ENCODE measurements around the gene MFAP4.

The MFAP4 gene

DNA sequence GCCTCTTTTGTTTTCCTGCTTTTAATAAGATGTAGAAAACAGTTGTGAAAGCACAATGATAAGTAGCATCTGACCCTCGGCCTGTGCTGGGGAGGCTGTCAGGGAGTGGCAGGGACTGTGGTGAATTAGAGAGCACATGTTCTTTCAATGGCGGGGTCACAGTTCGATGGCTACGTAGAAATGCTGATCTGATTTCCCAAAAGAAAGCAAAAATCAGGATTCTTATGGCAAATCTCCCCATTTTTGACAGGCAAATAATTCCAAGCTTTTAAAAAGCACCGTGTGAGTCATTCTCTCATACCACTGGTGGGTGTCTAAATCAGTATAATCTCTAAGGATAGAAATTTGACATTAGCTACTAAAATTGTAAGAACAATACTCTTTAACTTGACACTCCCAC, 12.9 kb downstream of the MFAP4 start:
- H3K27ac ChIP-seq: no peak overlapping the region
- TF ChIP-seq, protein P1, sequence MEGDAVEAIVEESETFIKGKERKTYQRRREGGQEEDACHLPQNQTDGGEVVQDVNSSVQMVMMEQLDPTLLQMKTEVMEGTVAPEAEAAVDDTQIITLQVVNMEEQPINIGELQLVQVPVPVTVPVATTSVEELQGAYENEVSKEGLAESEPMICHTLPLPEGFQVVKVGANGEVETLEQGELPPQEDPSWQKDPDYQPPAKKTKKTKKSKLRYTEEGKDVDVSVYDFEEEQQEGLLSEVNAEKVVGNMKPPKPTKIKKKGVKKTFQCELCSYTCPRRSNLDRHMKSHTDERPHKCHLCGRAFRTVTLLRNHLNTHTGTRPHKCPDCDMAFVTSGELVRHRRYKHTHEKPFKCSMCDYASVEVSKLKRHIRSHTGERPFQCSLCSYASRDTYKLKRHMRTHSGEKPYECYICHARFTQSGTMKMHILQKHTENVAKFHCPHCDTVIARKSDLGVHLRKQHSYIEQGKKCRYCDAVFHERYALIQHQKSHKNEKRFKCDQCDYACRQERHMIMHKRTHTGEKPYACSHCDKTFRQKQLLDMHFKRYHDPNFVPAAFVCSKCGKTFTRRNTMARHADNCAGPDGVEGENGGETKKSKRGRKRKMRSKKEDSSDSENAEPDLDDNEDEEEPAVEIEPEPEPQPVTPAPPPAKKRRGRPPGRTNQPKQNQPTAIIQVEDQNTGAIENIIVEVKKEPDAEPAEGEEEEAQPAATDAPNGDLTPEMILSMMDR (conservative IDR thresholded peaks at IDR 0.05; ENCODE audit: low read depth): no peak
- ChIA-PET POLR2A (ENCODE audit: low non-redundant PET) (no interaction called here), CTCF (interaction anchor here (0.6 kb wide), 1 partner anchor 9 kb away, joined by 3 read pairs; no protein-coding TSS in a partner anchor)
- no peak for DNase-seq (ENCODE audit: low spot score)

DNA sequence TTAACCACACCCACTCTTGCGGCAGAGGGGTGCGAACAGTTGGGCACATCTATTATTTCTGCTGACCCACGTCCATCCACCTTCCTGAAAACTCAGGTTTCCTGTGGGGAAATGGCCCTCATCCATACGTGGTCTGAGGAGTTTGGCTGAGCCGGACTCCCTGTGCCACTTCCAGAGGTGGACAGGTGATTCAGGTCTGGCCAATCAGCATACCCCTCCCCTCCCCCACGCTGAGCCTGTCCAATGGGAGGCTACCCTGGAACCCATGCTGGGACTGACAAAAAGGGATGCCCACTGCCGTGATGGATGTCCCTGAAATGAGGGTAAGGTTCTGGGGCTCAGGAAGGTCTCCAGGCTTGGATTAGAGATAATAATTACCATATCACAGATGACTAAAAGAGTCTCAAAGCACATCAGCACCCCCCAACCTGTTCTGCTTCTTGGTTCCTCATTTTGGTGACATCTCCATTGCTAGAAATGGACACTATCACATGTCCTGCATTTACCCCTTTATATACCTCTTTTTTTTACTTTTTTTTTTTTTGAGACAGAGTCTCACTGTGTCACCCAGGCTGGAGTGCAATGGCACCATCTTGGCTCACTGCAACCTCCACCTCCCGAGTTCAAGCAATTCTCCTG, 14.0 kb downstream of the MFAP4 start:
- DNase-seq (ENCODE audit: low spot score): no peak
- ChIA-PET CTCF (no interaction called here), POLR2A (ENCODE audit: low non-redundant PET) (no interaction called here)
- no peak overlapping the region for H3K27ac ChIP-seq
- TF ChIP-seq, protein P1 (conservative IDR thresholded peaks at IDR 0.05; ENCODE audit: low read depth): no peak

DNA sequence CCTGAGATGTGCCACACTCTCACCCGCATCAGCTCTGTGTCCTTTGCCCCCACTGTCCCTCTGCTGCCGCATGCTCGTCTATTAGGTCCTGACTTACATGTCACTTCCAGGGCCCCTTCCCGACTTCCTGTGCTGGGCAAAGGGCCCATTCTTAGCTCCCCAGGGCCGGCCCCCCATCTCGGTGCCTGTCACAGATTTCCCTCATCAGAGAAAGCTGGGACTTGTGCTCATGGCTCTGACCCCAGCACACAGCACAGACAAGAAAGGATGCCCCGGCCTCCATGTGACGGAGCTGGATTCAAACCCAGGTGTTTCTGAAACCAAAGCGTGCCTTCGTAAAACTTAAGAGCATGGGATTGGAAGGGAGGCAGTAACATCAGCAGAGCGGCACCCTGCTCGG, 14.6 kb downstream of the MFAP4 start:
- no peak for DNase-seq (ENCODE audit: low spot score)
- ChIA-PET CTCF (no interaction called here), POLR2A (ENCODE audit: low non-redundant PET) (no interaction called here)
- TF ChIP-seq, protein P1 (conservative IDR thresholded peaks at IDR 0.05; ENCODE audit: low read depth): no peak
- no peak overlapping the region for H3K27ac ChIP-seq

DNA sequence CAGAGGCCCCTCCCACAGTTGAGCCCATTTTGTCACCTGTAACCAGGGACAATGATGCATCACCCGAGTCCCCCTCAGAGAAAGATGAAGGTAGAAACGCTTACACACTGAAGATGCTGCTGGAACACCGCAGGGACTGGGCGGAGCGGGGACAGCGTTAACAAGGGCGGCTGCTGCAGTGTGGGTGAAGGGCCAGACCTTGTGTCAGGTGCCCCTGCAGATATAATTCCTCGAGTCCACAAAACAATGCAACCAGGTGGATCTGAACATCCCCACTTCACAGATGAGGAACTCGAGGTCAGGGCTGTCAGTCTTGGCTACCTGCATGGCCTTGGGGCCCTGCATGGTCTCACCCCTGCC, 15.0 kb downstream of the MFAP4 start:
- CTCF ChIA-PET: no interaction called here
- POLR2A ChIA-PET (ENCODE audit: low non-redundant PET): no interaction called here
- no peak for DNase-seq (ENCODE audit: low spot score)
- TF ChIP-seq, protein P1 (conservative IDR thresholded peaks at IDR 0.05; ENCODE audit: low read depth): no peak
- no peak overlapping the region for H3K27ac ChIP-seq

DNA sequence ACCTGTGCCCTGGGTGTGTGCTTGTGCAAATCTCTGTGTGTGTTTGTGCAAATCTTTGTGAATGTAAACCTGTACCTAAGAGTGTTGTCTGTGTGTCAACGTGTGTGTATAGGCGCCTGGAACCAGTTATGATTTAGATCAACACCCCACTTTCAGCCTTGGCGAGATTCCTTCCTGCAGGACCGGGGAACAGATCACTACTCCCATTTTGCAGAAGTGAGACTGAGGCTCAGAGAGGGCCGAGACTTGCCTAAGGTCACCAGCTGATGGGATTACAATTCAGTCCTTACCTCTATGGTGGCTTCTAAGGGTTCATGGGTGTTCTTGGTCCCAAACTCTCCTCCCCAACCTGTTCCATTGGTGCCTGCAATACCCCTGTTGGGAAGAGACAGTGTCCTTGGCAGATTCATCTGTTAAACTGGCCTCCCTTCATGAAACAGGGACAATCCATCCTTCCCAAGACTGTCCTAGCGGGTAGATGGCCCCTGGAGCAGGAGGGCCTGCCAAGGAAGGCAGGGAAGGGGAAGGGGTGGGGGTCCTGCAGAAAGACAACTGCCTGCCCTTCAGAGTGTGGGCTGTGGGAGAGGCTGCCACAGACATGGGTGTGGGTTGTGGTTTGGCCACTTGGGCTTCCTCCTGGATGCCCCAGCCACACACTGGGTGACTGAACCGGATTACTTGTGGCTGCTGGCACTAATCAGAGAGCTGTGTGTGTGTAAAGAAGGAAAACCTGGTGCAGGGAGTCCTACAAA, 15.6 kb downstream of the MFAP4 start:
- ChIA-PET POLR2A (ENCODE audit: low non-redundant PET) (no interaction called here), CTCF (no interaction called here)
- TF ChIP-seq, protein P1 (conservative IDR thresholded peaks at IDR 0.05; ENCODE audit: low read depth): no peak
- no peak overlapping the region for H3K27ac ChIP-seq
- DNase-seq (ENCODE audit: low spot score): no peak

DNA sequence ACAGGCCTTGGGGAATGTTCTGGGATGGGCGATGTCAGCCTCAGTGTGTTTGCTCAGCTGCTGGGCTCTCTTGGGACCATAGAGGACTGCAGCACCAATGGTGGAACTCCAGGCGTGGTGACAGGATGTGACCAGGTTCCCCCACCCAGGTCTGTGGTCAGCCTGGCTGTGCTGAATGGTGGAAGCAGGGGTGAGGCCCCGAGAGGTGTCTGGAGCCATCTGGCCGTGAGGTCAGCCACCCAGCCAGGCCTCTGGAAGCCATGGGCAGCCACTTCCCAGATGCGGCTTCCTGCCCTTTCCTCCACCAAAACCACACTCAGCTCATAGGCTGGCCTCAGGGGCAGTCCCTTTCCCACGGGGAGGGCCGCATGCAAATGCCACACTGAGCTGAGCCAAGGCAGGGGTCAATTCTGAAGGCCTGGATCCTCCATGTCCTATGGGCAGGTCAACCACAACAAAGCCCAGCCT, 16.5 kb downstream of the MFAP4 start:
- ChIA-PET POLR2A (ENCODE audit: low non-redundant PET) (no interaction called here), CTCF (interaction anchor here (0.5 to 0.7 kb wide), 3 partner anchors 8 to 751 kb away, joined by 3 to 4 read pairs (median 3); partner anchors contain the start of gene MAPK7)
- TF ChIP-seq, protein P1 (conservative IDR thresholded peaks at IDR 0.05; ENCODE audit: low read depth): no peak
- H3K27ac ChIP-seq: peak overlapping the region; percentile 51
- DNase-seq (ENCODE audit: low spot score): no peak

All from RWPE1 (cell line).